Measurements from ENCODE around the gene PMFBP1.

DNA sequence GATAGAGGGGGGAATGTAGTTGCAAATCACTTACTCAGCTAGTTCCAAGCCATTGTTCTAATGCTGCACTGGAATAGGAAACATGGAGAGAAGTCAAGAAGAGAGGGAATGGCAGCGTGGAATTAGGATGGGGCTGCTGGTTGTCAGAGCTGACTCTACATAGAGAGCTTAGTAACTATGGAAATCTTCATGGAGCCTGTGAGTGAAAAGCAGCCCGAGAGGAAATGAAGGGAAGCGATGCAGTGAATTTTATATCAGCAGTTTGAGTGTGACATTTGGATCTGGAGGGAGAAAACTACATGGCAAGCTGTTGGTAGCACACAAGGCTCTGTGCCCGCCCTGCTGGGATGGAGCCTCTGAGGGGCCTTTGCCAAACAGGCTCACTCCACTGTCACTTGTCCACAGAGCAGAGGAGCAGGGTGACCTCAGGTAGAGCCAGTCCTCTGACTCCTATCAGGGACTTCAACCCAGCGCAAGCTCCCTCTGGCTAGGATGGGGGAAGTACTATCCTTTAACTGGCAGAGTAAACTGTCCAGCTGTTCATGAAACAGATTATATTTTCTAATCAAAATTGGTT is 27.9 kb upstream of the PMFBP1 start:
- TF ChIP-seq, protein P1, sequence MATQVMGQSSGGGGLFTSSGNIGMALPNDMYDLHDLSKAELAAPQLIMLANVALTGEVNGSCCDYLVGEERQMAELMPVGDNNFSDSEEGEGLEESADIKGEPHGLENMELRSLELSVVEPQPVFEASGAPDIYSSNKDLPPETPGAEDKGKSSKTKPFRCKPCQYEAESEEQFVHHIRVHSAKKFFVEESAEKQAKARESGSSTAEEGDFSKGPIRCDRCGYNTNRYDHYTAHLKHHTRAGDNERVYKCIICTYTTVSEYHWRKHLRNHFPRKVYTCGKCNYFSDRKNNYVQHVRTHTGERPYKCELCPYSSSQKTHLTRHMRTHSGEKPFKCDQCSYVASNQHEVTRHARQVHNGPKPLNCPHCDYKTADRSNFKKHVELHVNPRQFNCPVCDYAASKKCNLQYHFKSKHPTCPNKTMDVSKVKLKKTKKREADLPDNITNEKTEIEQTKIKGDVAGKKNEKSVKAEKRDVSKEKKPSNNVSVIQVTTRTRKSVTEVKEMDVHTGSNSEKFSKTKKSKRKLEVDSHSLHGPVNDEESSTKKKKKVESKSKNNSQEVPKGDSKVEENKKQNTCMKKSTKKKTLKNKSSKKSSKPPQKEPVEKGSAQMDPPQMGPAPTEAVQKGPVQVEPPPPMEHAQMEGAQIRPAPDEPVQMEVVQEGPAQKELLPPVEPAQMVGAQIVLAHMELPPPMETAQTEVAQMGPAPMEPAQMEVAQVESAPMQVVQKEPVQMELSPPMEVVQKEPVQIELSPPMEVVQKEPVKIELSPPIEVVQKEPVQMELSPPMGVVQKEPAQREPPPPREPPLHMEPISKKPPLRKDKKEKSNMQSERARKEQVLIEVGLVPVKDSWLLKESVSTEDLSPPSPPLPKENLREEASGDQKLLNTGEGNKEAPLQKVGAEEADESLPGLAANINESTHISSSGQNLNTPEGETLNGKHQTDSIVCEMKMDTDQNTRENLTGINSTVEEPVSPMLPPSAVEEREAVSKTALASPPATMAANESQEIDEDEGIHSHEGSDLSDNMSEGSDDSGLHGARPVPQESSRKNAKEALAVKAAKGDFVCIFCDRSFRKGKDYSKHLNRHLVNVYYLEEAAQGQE (IDR thresholded peaks at IDR 0.05; ENCODE audit: unreplicated experiment): no peak
- TF ChIP-seq CTCF (conservative IDR thresholded peaks at IDR 0.05; ENCODE audit: low read depth in 2 of 2): no peak
- TF ChIP-seq EZH2 (IDR thresholded peaks at IDR 0.05; ENCODE audit: low read depth, unreplicated experiment): no peak
- no peak for TF ChIP-seq POLR2AphosphoS5 (IDR thresholded peaks at IDR 0.05; ENCODE audit: low read depth)
- no peak for TF ChIP-seq ETS1 (IDR thresholded peaks at IDR 0.05)
- TF ChIP-seq EZH2phosphoT487 (IDR thresholded peaks at IDR 0.05; ENCODE audit: unreplicated experiment): no peak
- TF ChIP-seq CREB1 (CRISPR knock-in tag; IDR thresholded peaks at IDR 0.05; ENCODE audit: low read depth): no peak
- no peak for TF ChIP-seq ZNF114 (CRISPR knock-in tag; IDR thresholded peaks at IDR 0.05)
- TF ChIP-seq JUNB (IDR thresholded peaks at IDR 0.05; ENCODE audit: unreplicated experiment): no peak
- no peak for TF ChIP-seq ZNF462 (CRISPR knock-in tag; IDR thresholded peaks at IDR 0.05)
